ENCODE data around the gene ANO10.

DNA sequence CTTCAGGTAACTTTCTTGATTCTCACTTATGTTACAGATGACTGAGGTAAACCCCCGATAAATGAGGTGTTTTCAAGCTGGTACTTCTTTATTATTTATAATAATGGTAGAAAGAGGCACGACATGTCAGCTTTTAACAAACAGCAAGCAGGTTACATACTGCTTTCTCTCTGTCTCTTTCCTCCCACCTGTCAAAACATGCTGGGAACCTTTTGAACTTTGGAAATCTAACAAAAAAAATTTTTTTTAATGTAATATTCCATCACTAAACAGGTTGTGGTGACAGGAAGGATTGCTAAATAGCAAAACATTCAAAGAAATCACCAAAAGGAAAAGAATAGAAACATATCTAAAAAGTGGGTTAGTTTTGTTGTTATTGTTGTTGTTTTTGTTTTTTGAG is 48.2 kb downstream of the ANO10 start:
- TF ChIP-seq FOXM1 (IDR thresholded peaks at IDR 0.05; ENCODE audit: borderline replicate concordance, low read depth) (no peak), EGR1 (IDR thresholded peaks at IDR 0.05) (no peak), REST (IDR thresholded peaks at IDR 0.05; ENCODE audit: low read depth) (no peak), RAD21 (IDR thresholded peaks at IDR 0.05; ENCODE audit: low read depth) (no peak), TAF1 (IDR thresholded peaks at IDR 0.05; ENCODE audit: low read depth) (no peak), EP300 (IDR thresholded peaks at IDR 0.05; ENCODE audit: borderline replicate concordance) (no peak), MAX (IDR thresholded peaks at IDR 0.05) (no peak), CEBPB (IDR thresholded peaks at IDR 0.05) (no peak), NFIC (IDR thresholded peaks at IDR 0.05) (no peak), YY1 (IDR thresholded peaks at IDR 0.05; ENCODE audit: low read depth) (no peak), ZBTB7A (IDR thresholded peaks at IDR 0.05; ENCODE audit: low read depth) (no peak), USF1 (IDR thresholded peaks at IDR 0.05) (no peak), CREB1 (IDR thresholded peaks at IDR 0.05; ENCODE audit: low read depth) (no peak), TEAD4 (IDR thresholded peaks at IDR 0.05) (no peak)
